ENCODE measurements around the gene NME1. TPM values are rescaled to one million over a fixed set of nuclear protein-coding genes. Genes with fewer than 3 reads are reported as not detected.

NME1 gene
- total and polyA plus RNA-seq, 7 donors: 12.5 to 153 (median 37.7) TPM

DNA sequence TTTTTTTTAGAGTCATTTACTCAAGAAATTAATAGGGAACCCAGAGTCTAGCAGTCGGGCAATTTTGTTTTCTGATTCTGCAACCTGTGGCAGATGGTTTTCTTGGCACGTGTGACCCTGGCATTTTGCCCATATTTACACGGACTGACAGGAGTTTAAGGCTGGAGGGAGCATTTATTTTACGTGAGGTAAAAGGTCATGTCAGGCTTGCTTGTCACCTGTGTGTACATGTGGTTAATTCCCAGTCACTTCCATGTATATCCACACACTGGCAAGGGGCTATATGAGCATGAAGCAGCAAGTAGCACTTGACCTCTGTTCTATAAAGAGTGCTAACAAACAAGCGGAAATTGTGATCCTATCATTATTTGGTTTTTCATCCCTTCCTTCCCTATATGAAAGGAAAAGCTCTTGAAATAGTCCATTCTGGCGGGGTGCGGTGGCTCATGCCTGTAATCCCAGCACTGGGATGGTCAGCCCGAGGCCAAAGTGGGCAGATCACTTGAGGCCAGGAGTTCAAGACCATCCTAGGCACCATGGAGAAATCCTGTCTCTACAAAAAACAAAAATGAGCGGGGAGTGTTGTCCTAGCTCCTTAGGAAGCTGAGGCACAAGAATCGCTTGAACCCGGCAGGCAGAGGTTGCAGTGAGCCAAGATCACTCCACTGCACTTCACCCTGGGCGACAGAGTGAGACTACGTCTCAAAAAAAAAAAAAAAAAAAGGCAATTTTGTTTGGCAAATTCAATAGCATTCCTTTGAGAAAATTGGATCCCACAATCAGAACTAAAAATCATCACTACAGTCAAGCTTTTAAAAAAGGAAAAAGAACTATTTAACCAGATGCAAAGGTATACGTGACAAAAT, 34.8 kb upstream of the NME1 start:
- peak; percentile 75 for DNase-seq
- Histone ChIP-seq H3K27ac (peak overlapping the region; percentile 98 to 100 (median 100)), H3K9me3 (no peaks in the 10 kb centered on the region), H3K27me3 (no peaks in the 10 kb centered on the region), H3K4me1 (peaks cover 0 to 43% (median 29%) of the 10 kb centered on the region in 4 donors), H3K4me3 (peak overlapping the region in 2 of 4 donors; percentile 97 to 99), H3K36me3 (no peaks in the 10 kb centered on the region)
- WGBS, 2 donors: 14 to 48% methylated on average over 14 of the region's 14 CpGs
- TF ChIP-seq POLR2A (IDR thresholded peaks at IDR 0.05) (no peak), CTCF (IDR thresholded peaks at IDR 0.05) (no peak), POLR2AphosphoS5 (IDR thresholded peaks at IDR 0.05) (peak in 2 of 4 donors; percentile 8 to 13), EP300 (IDR thresholded peaks at IDR 0.05) (no peak)
- intact Hi-C loops (cut with DNase I): no loop called here

DNA sequence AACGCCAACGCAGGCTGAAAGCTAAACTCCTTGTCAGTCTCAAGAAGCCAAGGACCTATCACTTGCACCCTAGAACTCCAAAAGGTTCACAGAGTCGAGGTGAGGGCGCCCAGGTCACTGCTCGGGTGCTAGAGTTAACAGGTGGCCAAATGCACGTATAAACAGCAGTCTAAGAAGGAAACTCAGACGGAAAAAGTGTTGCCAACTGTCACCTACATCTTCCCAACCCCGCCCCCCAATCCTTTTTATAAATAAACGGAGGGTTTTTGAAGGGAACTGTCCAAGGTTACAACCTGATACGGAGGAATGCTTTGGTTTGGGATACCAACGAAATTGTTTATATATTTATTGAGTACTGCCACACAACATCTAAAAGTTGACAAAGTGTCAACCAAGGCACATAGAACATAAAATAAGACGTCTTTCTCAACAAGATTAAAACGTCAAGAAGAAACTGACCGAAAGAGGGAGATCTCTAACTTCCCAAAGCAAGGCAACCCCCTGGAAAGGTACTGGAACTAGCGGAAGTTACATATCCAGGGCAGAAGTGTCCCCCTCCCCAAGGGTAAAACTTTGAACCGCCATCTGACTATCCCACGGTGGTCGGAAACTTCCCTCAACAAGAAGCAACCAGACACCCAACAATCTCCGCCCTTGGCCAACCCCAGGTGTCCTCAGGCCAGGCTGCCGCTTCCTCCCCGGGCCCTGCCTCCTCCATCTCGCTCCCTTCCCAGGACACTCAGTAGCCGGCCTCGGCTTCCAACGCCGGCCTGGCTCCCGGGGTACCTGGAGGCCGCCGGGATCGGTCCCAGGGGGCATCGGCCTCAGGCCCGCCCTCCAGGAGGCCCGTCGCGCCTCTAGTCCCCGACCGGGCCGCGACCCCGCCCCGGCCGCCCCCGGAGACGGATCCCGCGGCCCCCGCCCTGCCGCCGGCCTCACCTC, 33.7 kb upstream of the NME1 start:
- Histone ChIP-seq H3K27me3 (no peaks in the 10 kb centered on the region), H3K27ac (peak overlapping the region; percentile 98 to 100 (median 100)), H3K36me3 (no peaks in the 10 kb centered on the region), H3K4me3 (peak overlapping the region; percentile 91 to 99 (median 98)), H3K9me3 (no peaks in the 10 kb centered on the region), H3K4me1 (peaks cover 0 to 43% (median 29%) of the 10 kb centered on the region in 4 donors)
- intact Hi-C loops (cut with DNase I): loop anchor here (1.0 to 2.0 kb wide), 2 partner anchors 47 to 253 kb away; partner anchors contain the start of genes NME2 and TOB1
- 1% methylated on average over 49 of the region's 49 CpGs for WGBS, 2 donors
- peak in 2 of 4 donors; percentile 11 to 44 for TF ChIP-seq POLR2AphosphoS5 (IDR thresholded peaks at IDR 0.05)
- no peak for TF ChIP-seq POLR2A (IDR thresholded peaks at IDR 0.05)
- TF ChIP-seq CTCF (IDR thresholded peaks at IDR 0.05): peak in 1 of 4 experiments; percentile 20
- DNase-seq: peak; percentile 81

DNA sequence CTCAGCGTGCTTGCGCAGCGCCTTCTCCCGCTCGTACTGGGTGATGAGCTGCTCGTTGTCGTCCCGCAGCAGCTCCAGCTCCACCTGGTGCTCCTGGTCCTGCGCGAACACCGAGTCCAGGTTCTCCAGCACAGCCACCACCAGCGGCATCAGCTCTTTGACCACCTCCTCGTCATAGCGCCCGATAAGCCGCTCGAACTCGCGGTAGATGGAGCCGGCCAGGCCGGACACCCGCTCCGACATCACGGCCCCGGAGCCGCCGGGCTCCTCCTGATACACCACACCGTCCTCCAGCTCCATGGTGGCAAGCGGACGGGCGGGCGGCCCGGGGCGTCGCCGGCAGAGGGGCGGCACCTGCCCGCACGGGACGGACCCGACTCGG, 33.0 kb upstream of the NME1 start:
- no peak for TF ChIP-seq POLR2A (IDR thresholded peaks at IDR 0.05)
- no peak for TF ChIP-seq EP300 (IDR thresholded peaks at IDR 0.05)
- TF ChIP-seq CTCF (IDR thresholded peaks at IDR 0.05): no peak
- Histone ChIP-seq H3K27ac (peak overlapping the region; percentile 98 to 100 (median 100)), H3K27me3 (no peaks in the 10 kb centered on the region), H3K36me3 (no peaks in the 10 kb centered on the region), H3K9me3 (no peaks in the 10 kb centered on the region), H3K4me1 (peaks cover 0 to 43% (median 29%) of the 10 kb centered on the region in 4 donors), H3K4me3 (peak overlapping the region; percentile 91 to 99 (median 98))
- DNase-seq: peak; percentile 81
- 0 to 1% methylated on average over 42 of the region's 42 CpGs for WGBS, 2 donors
- intact Hi-C loops (cut with DNase I): loop anchor here (1.0 to 2.0 kb wide), 2 partner anchors 46 to 254 kb away; partner anchors contain the start of genes NME2 and TOB1

GRCh38 chr17:51120739-51121619, 32.4 kb upstream of the NME1 start, which contains the start of gene SPAG9:
Gene SPAG9 (minus strand): TSS chr17:51120868. CDS start chr17:51120656, 212 bp downstream.
- H3K36me3 ChIP-seq: no peaks in the 10 kb centered on the region
- peak within 1 kb of the TSS; percentile 91 to 99 (median 98) for H3K4me3 ChIP-seq
- no peaks in the 10 kb centered on the region for H3K9me3 ChIP-seq
- TF ChIP-seq CTCF (IDR thresholded peaks at IDR 0.05) (no peak), POLR2A (IDR thresholded peaks at IDR 0.05) (peak; percentile 83 to 85), EP300 (IDR thresholded peaks at IDR 0.05) (peak in 2 of 4 donors; percentile 51 to 52), POLR2AphosphoS5 (IDR thresholded peaks at IDR 0.05) (peak; percentile 86 to 92 (median 88))
- WGBS, 2 donors: 1% methylated on average over 68 of the region's 68 CpGs
- intact Hi-C loops (cut with DNase I): loop anchor here (1.0 to 2.0 kb wide), 3 partner anchors 32 to 254 kb away; partner anchors contain the start of genes NME1, NME2 and TOB1
- peak; percentile 98 for DNase-seq
- peak within 1 kb of the TSS; percentile 98 to 100 (median 100) for H3K27ac ChIP-seq
- peaks cover 0 to 43% (median 29%) of the 10 kb centered on the region in 4 donors for H3K4me1 ChIP-seq
- no peaks in the 10 kb centered on the region for H3K27me3 ChIP-seq

All from sigmoid colon (tissue), 7 donors.